Prostate gland (tissue), 2 donors: ENCODE measurements around the gene MAP3K20.

Experiments used
- CTCF ChIP-seq, 4 experiments: fragments of 200-600 bp in 2 of 4; fragments of 450-650 bp in 2 of 4; sonication (generic) in 2 of 4; IDR thresholded peaks; 1 replicate in 3 of 4; 2 replicates in 1 of 4; pipeline ENCODE4 v1.5.1; 2016 to 2019; ENCODE audit warnings: antibody characterized with exemption in 4 of 4, mild to moderate bottlenecking in 2 of 4, moderate library complexity in 2 of 4
- POLR2A ChIP-seq: fragments of 450-650 bp; IDR thresholded peaks from one replicate; pipeline ENCODE4 v1.6.1; 2016; ENCODE audit warnings: antibody characterized with exemption, mild to moderate bottlenecking

- peak; percentile 83 to 92 (median 90) for TF ChIP-seq CTCF (IDR thresholded peaks at IDR 0.05)
- no peak for TF ChIP-seq POLR2A
Observed at GRCh38 chr2:173210270-173211196, 134.9 kb downstream of the MAP3K20 start.
